Endothelial cell (in vitro differentiated cells): ENCODE results near the gene CAPN3. TPM values are rescaled to one million over a fixed set of nuclear protein-coding genes. Genes with fewer than 3 reads are reported as not detected.

Experiments
- DNase-seq: peaks from one replicate; pipeline ENCODE4 v3.0.0; 2021; ENCODE audit warnings: low spot score
- H3K27ac Mint-ChIP-seq: one replicate; pipeline ENCODE4 v1.8.0; 2021; ENCODE audit warnings: mixed read lengths, inconsistent platforms; ENCODE audit not compliant: unreplicated experiment
- H3K27me3 Mint-ChIP-seq: one replicate; pipeline ENCODE4 v1.8.0; 2021; ENCODE audit warnings: mild to moderate bottlenecking, moderate library complexity, mixed read lengths, inconsistent platforms; ENCODE audit not compliant: unreplicated experiment
- H3K36me3 Mint-ChIP-seq: one replicate; pipeline ENCODE4 v1.8.0; 2021; ENCODE audit warnings: mild to moderate bottlenecking, low read depth, mixed read lengths, inconsistent platforms; ENCODE audit not compliant: unreplicated experiment
- H3K4me1 Mint-ChIP-seq: one replicate; pipeline ENCODE4 v1.8.0; 2021; ENCODE audit warnings: mild to moderate bottlenecking, mixed read lengths, inconsistent platforms; ENCODE audit not compliant: unreplicated experiment
- H3K4me3 Mint-ChIP-seq: one replicate; pipeline ENCODE4 v1.8.0; 2021; ENCODE audit warnings: mild to moderate bottlenecking, mixed read lengths, inconsistent platforms; ENCODE audit not compliant: unreplicated experiment
- H3K9me3 Mint-ChIP-seq: one replicate; pipeline ENCODE4 v1.8.0; 2021; ENCODE audit warnings: mixed read lengths, inconsistent platforms; ENCODE audit not compliant: unreplicated experiment
- total RNA-seq: library from RNA; stranded (reverse); fragmentation: NEBNext Ultra II Directional; extraction: Animal tissue kit (Norgen Biotek cat#: 25700); gene quantifications from one replicate; pipeline ENCODE4 v1.2.1, GENCODE V29; 2021; ENCODE audit not compliant: unreplicated experiment
- TF ChIP-seq, protein P1 (sequence below): fragments of 200-600 bp; sonication (generic); IDR thresholded peaks from one replicate; pipeline ENCODE4 v1.5.0; 2021; ENCODE audit warnings: antibody characterized with exemption; ENCODE audit not compliant: unreplicated experiment

CAPN3 gene
- total RNA-seq, 1 donor from 2014 or later = 2.0 TPM

DNA sequence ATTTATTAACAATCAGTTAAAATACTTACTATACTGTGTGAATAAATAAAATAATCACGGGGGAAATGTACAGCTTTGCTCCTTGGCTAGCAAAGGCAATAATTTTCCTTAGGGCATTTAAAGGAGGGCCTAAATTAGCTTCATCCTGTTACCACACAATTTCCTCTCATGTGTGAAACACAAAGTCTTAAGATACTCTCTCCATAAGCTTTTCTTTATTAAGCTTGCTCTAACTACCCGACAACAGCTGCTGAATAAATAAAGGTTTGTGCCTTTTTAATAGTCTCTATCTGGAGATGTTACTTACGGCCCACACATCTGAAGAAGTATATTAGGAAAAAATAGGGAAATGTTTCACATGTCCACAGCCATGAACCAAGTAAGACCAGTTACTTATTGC, 102.0 kb downstream of the CAPN3 start:
- TF ChIP-seq, protein P1, sequence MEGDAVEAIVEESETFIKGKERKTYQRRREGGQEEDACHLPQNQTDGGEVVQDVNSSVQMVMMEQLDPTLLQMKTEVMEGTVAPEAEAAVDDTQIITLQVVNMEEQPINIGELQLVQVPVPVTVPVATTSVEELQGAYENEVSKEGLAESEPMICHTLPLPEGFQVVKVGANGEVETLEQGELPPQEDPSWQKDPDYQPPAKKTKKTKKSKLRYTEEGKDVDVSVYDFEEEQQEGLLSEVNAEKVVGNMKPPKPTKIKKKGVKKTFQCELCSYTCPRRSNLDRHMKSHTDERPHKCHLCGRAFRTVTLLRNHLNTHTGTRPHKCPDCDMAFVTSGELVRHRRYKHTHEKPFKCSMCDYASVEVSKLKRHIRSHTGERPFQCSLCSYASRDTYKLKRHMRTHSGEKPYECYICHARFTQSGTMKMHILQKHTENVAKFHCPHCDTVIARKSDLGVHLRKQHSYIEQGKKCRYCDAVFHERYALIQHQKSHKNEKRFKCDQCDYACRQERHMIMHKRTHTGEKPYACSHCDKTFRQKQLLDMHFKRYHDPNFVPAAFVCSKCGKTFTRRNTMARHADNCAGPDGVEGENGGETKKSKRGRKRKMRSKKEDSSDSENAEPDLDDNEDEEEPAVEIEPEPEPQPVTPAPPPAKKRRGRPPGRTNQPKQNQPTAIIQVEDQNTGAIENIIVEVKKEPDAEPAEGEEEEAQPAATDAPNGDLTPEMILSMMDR = no peak
- Mint-ChIP-seq H3K27me3 (no peaks in the 10 kb centered on the region), H3K4me3 (no peak overlapping the region), H3K9me3 (no peaks in the 10 kb centered on the region), H3K36me3 (peaks cover 9% of the 10 kb centered on the region), H3K4me1 (peaks cover 17% of the 10 kb centered on the region), H3K27ac (no peak overlapping the region)
- no peak for DNase-seq

Other genes starting within 250 kb of the CAPN3 start
- not detected for gene PLA2G4F, start 202.9 kb upstream of the CAPN3 start, total RNA-seq
- gene VPS39, start 151.2 kb upstream of the CAPN3 start, total RNA-seq = 66.2 TPM
- gene GANC, start 86.3 kb upstream of the CAPN3 start, total RNA-seq = 18.7 TPM
- 29.1 TPM for gene TMEM87A, start 86.1 kb upstream of the CAPN3 start, total RNA-seq
- gene ZNF106, start 131.6 kb downstream of the CAPN3 start, total RNA-seq = 56.3 TPM
- gene SNAP23, start 136.1 kb downstream of the CAPN3 start, total RNA-seq = 121 TPM
- gene LRRC57, start 189.3 kb downstream of the CAPN3 start, total RNA-seq = 32.7 TPM
- gene HAUS2, start 189.3 kb downstream of the CAPN3 start, total RNA-seq = 23.5 TPM
- 7.2 TPM for gene STARD9, start 216.1 kb downstream of the CAPN3 start, total RNA-seq